GM15510 (cell line): ENCODE measurements around the gene NT5DC3.

Source experiments
- POLR2A ChIP-seq: IDR thresholded peaks from 3 replicates; pipeline ENCODE4 v1.6.1; 2011; ENCODE audit warnings: borderline replicate concordance; ENCODE audit not compliant: insufficient read length; ENCODE audit errors: extremely low read depth

Gene NT5DC3

GRCh38 chr12:103864710-103865109 is 23.7 kb upstream of the NT5DC3 start:
- TF ChIP-seq POLR2A, result no peak

GRCh38 chr12:103858953-103859601 is 18.0 kb upstream of the NT5DC3 start:
- TF ChIP-seq POLR2A, result no peak

GRCh38 chr12:103858335-103858734 is 17.3 kb upstream of the NT5DC3 start:
- no peak for TF ChIP-seq POLR2A

- no peak for TF ChIP-seq POLR2A
Measured at GRCh38 chr12:103857164-103857563, 16.1 kb upstream of the NT5DC3 start.

GRCh38 chr12:103855896-103856657 is 15.0 kb upstream of the NT5DC3 start:
- no peak for TF ChIP-seq POLR2A

GRCh38 chr12:103855036-103855712 is 14.1 kb upstream of the NT5DC3 start:
- no peak for TF ChIP-seq POLR2A

GRCh38 chr12:103854372-103854973 is 13.4 kb upstream of the NT5DC3 start:
- TF ChIP-seq POLR2A, result no peak

- no peak for TF ChIP-seq POLR2A
Measured at GRCh38 chr12:103852498-103852997, 11.5 kb upstream of the NT5DC3 start.

GRCh38 chr12:103851127-103851526 is 10.1 kb upstream of the NT5DC3 start:
- no peak for TF ChIP-seq POLR2A

GRCh38 chr12:103850429-103850828 is 9.4 kb upstream of the NT5DC3 start:
- no peak for TF ChIP-seq POLR2A

- no peak for TF ChIP-seq POLR2A
Measured at GRCh38 chr12:103848917-103849491, 8.0 kb upstream of the NT5DC3 start.

GRCh38 chr12:103848143-103848542 is 7.1 kb upstream of the NT5DC3 start:
- no peak for TF ChIP-seq POLR2A

- no peak for TF ChIP-seq POLR2A
Measured at GRCh38 chr12:103846415-103846814, 5.4 kb upstream of the NT5DC3 start.

- TF ChIP-seq POLR2A, result no peak
Measured at GRCh38 chr12:103844305-103844704, 3.3 kb upstream of the NT5DC3 start.
